Gastroesophageal sphincter (tissue), 4 donors: ENCODE measurements around the gene GUSB. TPM values are rescaled to one million over a fixed set of nuclear protein-coding genes. Genes with fewer than 3 reads are reported as not detected.

Experiments
- small RNA-seq, 4 donors: library from RNA; depleted of rRNA; stranded (forward); fragments of <200 nt; gene quantifications; one replicate each; pipeline ENCODE3, GENCODE V24; 2016
- total RNA-seq, 4 donors: library from RNA; depleted of rRNA; stranded (reverse); fragments of >200 nt; gene quantifications; one replicate each; pipeline ENCODE4 v1.1.0, GENCODE V29; 2016

The GUSB gene
- total RNA-seq, 4 donors from 2014 or later, result 14.8 to 17.1 (median 15.9) TPM

Small RNA genes within 50 kb of the gene (small RNA-seq; reads per million reads assigned to genes)
- 0 reads per million in 4 donors for gene AC073261.1

Other genes starting within 250 kb of the GUSB start
- 10 to 100 TPM; 20.4 to 30.2 (median 25.0) TPM for gene VKORC1L1, start 109.1 kb downstream of the GUSB start, total RNA-seq
- gene ASL, start 93.6 kb upstream of the GUSB start, total RNA-seq, result 10 to 100 TPM; 10.5 to 36.3 (median 23.2) TPM
- gene CRCP, start 132.6 kb upstream of the GUSB start, total RNA-seq, result 10 to 100 TPM; 42.8 to 75.8 (median 59.0) TPM
- 10 to 100 TPM; 11.0 to 25.3 (median 19.8) TPM for gene TPST1, start 223.1 kb upstream of the GUSB start, total RNA-seq